GM12892 (cell line): ENCODE data around the gene FBXO11.

Source experiments
- POLR2A ChIP-seq: IDR thresholded peaks from 2 replicates; pipeline ENCODE4 v1.6.1; 2011; ENCODE audit warnings: low read depth, low read length, control low read depth
- POLR2AphosphoS5 ChIP-seq: IDR thresholded peaks from 2 replicates; pipeline ENCODE4 v1.6.1; 2011; ENCODE audit warnings: low read depth, low read length, control low read depth

GRCh38 chr2:47849368-47849767, 56.9 kb downstream of the FBXO11 start:
- TF ChIP-seq POLR2A (no peak), POLR2AphosphoS5 (no peak)
